SK-N-SH (cell line): ENCODE data around the gene CHRNA5. TPM values are rescaled to one million over a fixed set of nuclear protein-coding genes. Genes with fewer than 3 reads are reported as not detected.

Experiments used
- CTCF ChIA-PET: fragments of 300-600, 350-600 bp; formaldehyde crosslinking; extraction: SDS; loops from one replicate; lab custom pipeline; 2021; lab: Yijun Ruan, JAX
- POLR2A ChIA-PET: fragments of 350-600 bp; sonication (Branson Sonifier 250); formaldehyde crosslinking; extraction: SDS; loops from one replicate; lab custom pipeline; 2020; ENCODE audit warnings: antibody characterized with exemption, inconsistent platforms; lab: Yijun Ruan, JAX
- DNase-seq: peaks from one replicate; pipeline ENCODE4 v3.0.0; 2012
- H2AFZ ChIP-seq: fragments of 200-600 bp; sonication (generic); 2 replicates; pipeline ENCODE4 v1.8.1; 2016; ENCODE audit warnings: antibody characterized with exemption, mild to moderate bottlenecking, low read depth
- H3F3A ChIP-seq: fragments of 200-600 bp; sonication (generic); replicated peaks from 2 replicates; pipeline ENCODE3; 2016; ENCODE audit warnings: antibody characterized with exemption, mild to moderate bottlenecking; ENCODE audit not compliant: insufficient read depth
- H3K27ac ChIP-seq, 2 experiments: fragments of 200-500 bp in 1 of 2; fragments of 200-600 bp in 1 of 2; sonication (Bioruptor generic) in 1 of 2; sonication (generic), shearing (Covaris generic) in 1 of 2; 2 replicates each; pipeline versions ENCODE4 v1.5.1 to v1.6.1; 2014 to 2016; ENCODE audit warnings: low read depth in 2 of 2, inconsistent platforms in 1 of 2, low read length in 1 of 2, mild to moderate bottlenecking in 1 of 2, mixed read lengths in 1 of 2
- H3K27me3 ChIP-seq: fragments of 200-600 bp; sonication (generic), shearing (Covaris generic); 2 replicates; pipeline ENCODE4 v1.6.1; 2016; ENCODE audit warnings: mixed run types; ENCODE audit not compliant: insufficient read depth
- H3K36me3 ChIP-seq, 2 experiments: fragments of 200-500 bp in 1 of 2; fragments of 200-600 bp in 1 of 2; sonication (Bioruptor generic) in 1 of 2; sonication (generic) in 1 of 2; replicated peaks in 1 of 2; 2 replicates each; pipeline versions ENCODE3 to v1.5.1; 2014 to 2016; ENCODE audit warnings: low read length in 1 of 2, mild to moderate bottlenecking in 1 of 2; ENCODE audit not compliant: insufficient read depth in 2 of 2, control insufficient read depth in 1 of 2
- H3K4me1 ChIP-seq, 2 experiments: fragments of 200-500 bp in 1 of 2; fragments of 200-600 bp in 1 of 2; sonication (Bioruptor generic) in 1 of 2; sonication (generic), shearing (Covaris generic) in 1 of 2; 2 replicates each; pipeline versions ENCODE4 v1.5.1 to v1.6.1; 2014 to 2016; ENCODE audit warnings: low read depth in 1 of 2, low read length in 1 of 2, mixed run types in 1 of 2; ENCODE audit not compliant: insufficient read depth in 2 of 2, control insufficient read depth in 1 of 2
- H3K4me2 ChIP-seq: fragments of 200-600 bp; sonication (generic), shearing (Covaris generic); 2 replicates; pipeline ENCODE4 v1.6.1; 2017; ENCODE audit warnings: mixed run types
- H3K4me3 ChIP-seq, 2 experiments: fragments of 200-500 bp in 1 of 2; fragments of 200-600 bp in 1 of 2; sonication (Bioruptor generic) in 1 of 2; sonication (generic), shearing (Covaris generic) in 1 of 2; 2 replicates each; pipeline versions ENCODE4 v1.5.1 to v1.8.1; 2014 to 2016; ENCODE audit warnings: low read depth in 2 of 2, inconsistent platforms in 1 of 2, low read length in 1 of 2, mild to moderate bottlenecking in 1 of 2, mixed read lengths in 1 of 2, moderate library complexity in 1 of 2
- H3K79me2 ChIP-seq: fragments of 200-600 bp; sonication (generic); 2 replicates; pipeline ENCODE4 v1.8.1; 2017; ENCODE audit warnings: mild to moderate bottlenecking; ENCODE audit not compliant: insufficient read depth
- H3K9ac ChIP-seq: fragments of 200-600 bp; sonication (generic); 2 replicates; pipeline ENCODE4 v1.6.1; 2017; ENCODE audit warnings: mixed run types
- H3K9me2 ChIP-seq: fragments of 200-600 bp; sonication (generic); 2 replicates; pipeline ENCODE4 v1.6.1; 2017; ENCODE audit warnings: mixed run types
- H3K9me3 ChIP-seq: fragments of 200-600 bp; sonication (generic); 2 replicates; pipeline ENCODE4 v1.6.1; 2017; ENCODE audit warnings: mixed run types, mild to moderate bottlenecking, moderate library complexity
- H4K20me1 ChIP-seq: fragments of 200-600 bp; sonication (generic); 2 replicates; pipeline ENCODE4 v1.6.1; 2017; ENCODE audit warnings: mild to moderate bottlenecking, mixed run types; ENCODE audit not compliant: insufficient read depth
- CHD2 ChIP-seq: fragments of 150-350 bp; IDR thresholded peaks from 2 replicates; pipeline ENCODE4 v1.6.1; 2018; ENCODE audit warnings: low read length; ENCODE audit not compliant: partially characterized antibody
- EZH2phosphoT487 ChIP-seq: fragments of 200-600 bp; sonication (generic); IDR thresholded peaks from 2 replicates; pipeline ENCODE4 v1.6.1; 2017; ENCODE audit warnings: low read depth, mixed run types, mild to moderate bottlenecking, antibody characterized with exemption, moderate library complexity, borderline replicate concordance
- FOXJ3 ChIP-seq: sonication (generic); formaldehyde crosslinking; IDR thresholded peaks from 2 replicates; pipeline ENCODE4 v1.5.1; 2020; ENCODE audit warnings: mild to moderate bottlenecking, missing genetic modification reagents
- FOXM1 ChIP-seq: IDR thresholded peaks from 2 replicates; pipeline ENCODE4 v1.4.0; 2012; ENCODE audit warnings: low read depth, mild to moderate bottlenecking
- GABPA ChIP-seq: IDR thresholded peaks from 2 replicates; pipeline ENCODE4 v1.4.0; 2012; ENCODE audit warnings: low read depth, mild to moderate bottlenecking
- RFX5 ChIP-seq: IDR thresholded peaks from 2 replicates; pipeline ENCODE4 v1.6.1; 2012; ENCODE audit warnings: mild to moderate bottlenecking, improper control_type of control experiment, low read length
- RXRA ChIP-seq: IDR thresholded peaks from 2 replicates; pipeline ENCODE4 v1.4.0; 2012; ENCODE audit warnings: low read depth, mild to moderate bottlenecking, borderline replicate concordance
- SIN3A ChIP-seq: IDR thresholded peaks from 2 replicates; pipeline ENCODE4 v1.6.1; 2012; ENCODE audit warnings: low read depth, mild to moderate bottlenecking, low read length, moderate library complexity, borderline replicate concordance
- SMC3 ChIP-seq: IDR thresholded peaks from 2 replicates; pipeline ENCODE4 v1.6.1; 2012; ENCODE audit warnings: low read depth, low read length, improper control_type of control experiment
- TCF12 ChIP-seq: IDR thresholded peaks from 2 replicates; pipeline ENCODE4 v1.4.0; 2012
- WGBS: methylation state at CpG from one replicate; pipeline ENCODE4 v1.1.6; 2017; ENCODE audit warnings: low lambda C conversion rate; 5-methylcytosine and 5-hydroxymethylcytosine counted together
- polyA plus RNA-seq, 3 experiments: library from polyadenylated mRNA; depleted of rRNA; stranded (reverse); fragments of >200 nt; gene quantifications; 2 replicates each; pipeline ENCODE4 v1.2.3, GENCODE V29; 2012
- TF ChIP-seq, protein P1 (sequence below): IDR thresholded peaks from 2 replicates; pipeline ENCODE4 v1.4.0; 2012; ENCODE audit warnings: low read depth, borderline replicate concordance
- TF ChIP-seq, protein P2 (sequence below): IDR thresholded peaks from 2 replicates; pipeline ENCODE4 v1.6.1; 2012; ENCODE audit warnings: mild to moderate bottlenecking, low read depth, low read length, moderate library complexity
- TF ChIP-seq, protein P3 (sequence below): fragments of 150-350 bp; IDR thresholded peaks from 2 replicates; pipeline ENCODE4 v1.6.1; 2016; ENCODE audit warnings: mild to moderate bottlenecking, low read depth, low read length

The CHRNA5 gene
- polyA plus RNA-seq, 1 of the 3 experiments (the other 2 are of a cell fraction) = 5.5 TPM

DNA sequence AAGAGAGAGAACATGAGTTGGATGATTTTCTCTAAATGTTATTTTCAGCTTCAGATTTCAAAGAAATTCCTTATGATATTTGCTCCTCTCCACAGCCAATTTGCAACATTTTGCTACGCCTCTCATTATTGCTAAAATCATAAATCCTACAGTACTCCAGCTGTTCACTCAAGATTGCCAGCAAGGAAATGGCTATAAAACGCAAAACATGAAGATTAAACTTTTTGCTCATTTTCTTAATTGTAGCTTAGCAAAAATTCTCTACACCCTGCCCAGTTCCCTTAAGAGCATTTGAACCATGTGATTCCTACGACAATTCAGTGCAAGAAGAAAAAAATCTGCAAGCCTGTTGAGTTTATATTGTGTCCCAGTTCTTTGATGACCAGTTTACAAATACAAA is 48.7 kb downstream of the CHRNA5 start:
- peaks cover 0 to 2% of the 10 kb centered on the region in 2 experiments for H3K36me3 ChIP-seq
- peaks cover 4 to 32% of the 10 kb centered on the region in 2 experiments; a peak in 2 of 4 replicates for H3K4me1 ChIP-seq
- peaks cover 4% of the 10 kb centered on the region for H3F3A ChIP-seq
- CTCF ChIA-PET = interaction anchor here (1.5 kb wide), 1 partner anchor 95 kb away, joined by 3 read pairs; no protein-coding TSS in a partner anchor
- H3K79me2 ChIP-seq = no peaks in the 10 kb centered on the region
- H3K9ac ChIP-seq = no peak overlapping the region
- H3K9me2 ChIP-seq = no peaks in the 10 kb centered on the region
- TF ChIP-seq FOXM1 = no peak
- H3K27ac ChIP-seq = no peak overlapping the region
- no peak overlapping the region for H3K4me3 ChIP-seq
- WGBS = 78% methylated on average over 3 of the region's 3 CpGs
- H3K9me3 ChIP-seq = no peaks in the 10 kb centered on the region
- H3K4me2 ChIP-seq = no peak overlapping the region
- peaks cover 3% of the 10 kb centered on the region for H4K20me1 ChIP-seq
- H3K27me3 ChIP-seq = no peaks in the 10 kb centered on the region
- no peak overlapping the region for H2AFZ ChIP-seq
- DNase-seq = no peak
- POLR2A ChIA-PET = no interaction called here

DNA sequence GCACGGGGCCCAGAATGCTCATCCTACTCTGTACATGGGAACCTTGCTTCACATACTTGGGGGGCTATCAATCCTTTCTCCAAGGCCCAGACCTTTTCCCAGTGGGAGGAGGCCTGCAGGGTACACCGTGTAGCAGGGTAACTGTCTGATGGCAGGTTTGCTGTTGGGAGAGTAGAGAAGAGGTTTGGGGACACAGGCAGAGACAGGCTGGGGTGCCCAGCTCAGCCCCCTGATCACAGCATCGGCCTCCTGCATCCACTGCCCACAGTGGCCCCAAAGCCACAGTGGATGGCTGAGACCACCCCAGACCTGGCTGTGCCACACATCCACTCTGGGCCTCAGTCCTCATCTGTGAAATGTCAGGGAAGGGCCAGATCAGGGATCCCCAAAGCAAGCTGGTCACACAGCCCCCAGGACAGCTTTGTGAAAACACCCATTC is 49.9 kb downstream of the CHRNA5 start:
- no peaks in the 10 kb centered on the region for H3K9me2 ChIP-seq
- CTCF ChIA-PET = interaction anchor here (1.4 to 2.1 kb wide), 4 partner anchors 24 to 136 kb away, joined by 3 to 12 read pairs (median 5); no protein-coding TSS in a partner anchor
- 83% methylated on average over 1 of the region's 3 CpGs for WGBS
- peaks cover 4 to 37% of the 10 kb centered on the region in 2 experiments; a peak in 2 of 4 replicates for H3K4me1 ChIP-seq
- H3F3A ChIP-seq = peaks cover 4% of the 10 kb centered on the region
- peaks cover 11% of the 10 kb centered on the region for H3K27me3 ChIP-seq
- DNase-seq = no peak
- POLR2A ChIA-PET = interaction anchor here (0.7 to 1.3 kb wide), 2 partner anchors 56 to 114 kb away, joined by 3 to 5 read pairs; no protein-coding TSS in a partner anchor
- no peaks in the 10 kb centered on the region for H3K79me2 ChIP-seq
- H3K9me3 ChIP-seq = no peaks in the 10 kb centered on the region
- H3K27ac ChIP-seq = peak overlapping the region in 1 of 2 experiments; percentile 36; a peak in 1 of 4 replicates
- H3K4me3 ChIP-seq = no peak overlapping the region; a peak in 1 of 4 replicates
- peaks cover 0 to 2% of the 10 kb centered on the region in 2 experiments for H3K36me3 ChIP-seq
- H3K4me2 ChIP-seq = no peak overlapping the region
- H2AFZ ChIP-seq = no peak overlapping the region
- TF ChIP-seq CHD2 (no peak), RFX5 (no peak), TCF12 (no peak), FOXJ3 (CRISPR knock-in tag) (no peak), GABPA (no peak), SIN3A (no peak), SMC3 (no peak), RXRA (no peak), FOXM1 (no peak), EZH2phosphoT487 (no peak)
- TF ChIP-seq, protein P1, sequence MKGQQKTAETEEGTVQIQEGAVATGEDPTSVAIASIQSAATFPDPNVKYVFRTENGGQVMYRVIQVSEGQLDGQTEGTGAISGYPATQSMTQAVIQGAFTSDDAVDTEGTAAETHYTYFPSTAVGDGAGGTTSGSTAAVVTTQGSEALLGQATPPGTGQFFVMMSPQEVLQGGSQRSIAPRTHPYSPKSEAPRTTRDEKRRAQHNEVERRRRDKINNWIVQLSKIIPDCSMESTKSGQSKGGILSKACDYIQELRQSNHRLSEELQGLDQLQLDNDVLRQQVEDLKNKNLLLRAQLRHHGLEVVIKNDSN = no peak
- TF ChIP-seq, protein P2, sequence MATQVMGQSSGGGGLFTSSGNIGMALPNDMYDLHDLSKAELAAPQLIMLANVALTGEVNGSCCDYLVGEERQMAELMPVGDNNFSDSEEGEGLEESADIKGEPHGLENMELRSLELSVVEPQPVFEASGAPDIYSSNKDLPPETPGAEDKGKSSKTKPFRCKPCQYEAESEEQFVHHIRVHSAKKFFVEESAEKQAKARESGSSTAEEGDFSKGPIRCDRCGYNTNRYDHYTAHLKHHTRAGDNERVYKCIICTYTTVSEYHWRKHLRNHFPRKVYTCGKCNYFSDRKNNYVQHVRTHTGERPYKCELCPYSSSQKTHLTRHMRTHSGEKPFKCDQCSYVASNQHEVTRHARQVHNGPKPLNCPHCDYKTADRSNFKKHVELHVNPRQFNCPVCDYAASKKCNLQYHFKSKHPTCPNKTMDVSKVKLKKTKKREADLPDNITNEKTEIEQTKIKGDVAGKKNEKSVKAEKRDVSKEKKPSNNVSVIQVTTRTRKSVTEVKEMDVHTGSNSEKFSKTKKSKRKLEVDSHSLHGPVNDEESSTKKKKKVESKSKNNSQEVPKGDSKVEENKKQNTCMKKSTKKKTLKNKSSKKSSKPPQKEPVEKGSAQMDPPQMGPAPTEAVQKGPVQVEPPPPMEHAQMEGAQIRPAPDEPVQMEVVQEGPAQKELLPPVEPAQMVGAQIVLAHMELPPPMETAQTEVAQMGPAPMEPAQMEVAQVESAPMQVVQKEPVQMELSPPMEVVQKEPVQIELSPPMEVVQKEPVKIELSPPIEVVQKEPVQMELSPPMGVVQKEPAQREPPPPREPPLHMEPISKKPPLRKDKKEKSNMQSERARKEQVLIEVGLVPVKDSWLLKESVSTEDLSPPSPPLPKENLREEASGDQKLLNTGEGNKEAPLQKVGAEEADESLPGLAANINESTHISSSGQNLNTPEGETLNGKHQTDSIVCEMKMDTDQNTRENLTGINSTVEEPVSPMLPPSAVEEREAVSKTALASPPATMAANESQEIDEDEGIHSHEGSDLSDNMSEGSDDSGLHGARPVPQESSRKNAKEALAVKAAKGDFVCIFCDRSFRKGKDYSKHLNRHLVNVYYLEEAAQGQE = no peak
- TF ChIP-seq, protein P3, sequence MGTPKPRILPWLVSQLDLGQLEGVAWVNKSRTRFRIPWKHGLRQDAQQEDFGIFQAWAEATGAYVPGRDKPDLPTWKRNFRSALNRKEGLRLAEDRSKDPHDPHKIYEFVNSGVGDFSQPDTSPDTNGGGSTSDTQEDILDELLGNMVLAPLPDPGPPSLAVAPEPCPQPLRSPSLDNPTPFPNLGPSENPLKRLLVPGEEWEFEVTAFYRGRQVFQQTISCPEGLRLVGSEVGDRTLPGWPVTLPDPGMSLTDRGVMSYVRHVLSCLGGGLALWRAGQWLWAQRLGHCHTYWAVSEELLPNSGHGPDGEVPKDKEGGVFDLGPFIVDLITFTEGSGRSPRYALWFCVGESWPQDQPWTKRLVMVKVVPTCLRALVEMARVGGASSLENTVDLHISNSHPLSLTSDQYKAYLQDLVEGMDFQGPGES = no peak
- H4K20me1 ChIP-seq = peaks cover 9% of the 10 kb centered on the region
- H3K9ac ChIP-seq = no peak overlapping the region
